Medulla oblongata (tissue), 1 donor: ENCODE results near the gene KHSRP.
A peak's percentile ranks its signal among the peaks of the same experiment; 100 is the strongest.
"Not testable (repeated sequence)": the region's sequence is repeated elsewhere in the genome, so short reads cannot be mapped to it uniquely, and the experiment has no call there.

Source experiments
- DNase-seq: peaks from one replicate; pipeline ENCODE4 v3.0.0-alpha.2; 2015; ENCODE audit errors: extremely low spot score

Gene KHSRP

DNA sequence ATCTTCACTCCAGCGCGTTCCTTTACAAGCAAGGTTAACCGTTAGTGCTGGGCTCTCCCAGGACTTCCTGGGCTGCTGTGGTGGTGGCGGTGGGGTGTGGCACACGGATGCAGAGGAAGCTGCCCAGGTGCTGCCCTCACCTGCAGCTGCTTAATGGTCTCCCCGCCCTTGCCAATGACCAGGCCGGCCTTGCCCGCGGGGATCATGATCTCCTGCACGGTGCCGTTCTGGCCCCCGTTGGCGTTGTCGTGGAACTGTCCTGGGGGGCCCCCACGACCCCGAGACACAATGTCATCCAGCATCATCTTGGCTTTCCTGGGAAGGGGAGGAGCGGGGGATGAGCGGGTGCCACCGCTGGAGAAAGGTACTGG lies 6.1 kb downstream of the KHSRP start:
- DNase-seq: no peak

DNA sequence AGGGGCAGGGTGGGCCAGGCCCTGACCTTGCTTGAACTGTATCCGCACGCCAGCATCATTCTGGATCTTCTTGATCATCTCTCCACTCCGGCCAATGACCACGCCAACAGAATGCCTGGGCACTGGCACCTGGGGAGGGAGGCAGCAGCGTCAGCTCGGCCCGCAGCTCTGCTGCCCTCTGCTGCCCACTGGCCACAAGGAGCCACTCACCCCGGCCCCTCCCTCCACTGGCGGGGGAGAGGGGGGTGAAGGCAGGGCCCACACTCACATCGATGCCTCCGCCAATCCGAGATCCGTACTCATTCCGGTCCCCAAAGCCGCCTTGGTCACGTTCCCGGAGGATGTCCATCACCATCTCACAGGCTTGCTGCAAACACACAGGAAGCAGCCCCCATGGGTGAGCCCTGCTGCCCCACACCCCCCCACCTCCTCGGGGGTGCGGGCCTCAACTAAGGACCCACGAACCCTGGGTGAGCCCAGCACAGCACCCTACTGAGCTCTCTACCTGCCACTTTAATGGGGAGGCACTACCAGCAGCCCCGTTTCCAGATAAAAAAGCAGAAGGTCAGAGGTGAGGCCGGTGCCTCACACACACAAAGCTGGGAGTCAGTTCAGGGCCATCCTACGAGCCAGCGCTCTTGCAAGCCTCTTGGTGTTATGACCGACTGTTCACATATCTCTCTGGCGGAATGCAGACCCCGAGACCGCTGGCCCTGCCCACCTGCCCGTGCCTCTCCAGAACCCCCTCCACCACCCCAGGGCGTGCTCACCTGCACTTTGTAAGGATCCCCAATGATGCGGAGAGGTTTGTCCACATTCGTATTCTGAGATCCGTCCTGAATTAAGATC lies 6.7 kb downstream of the KHSRP start:
- peak; percentile 54 for DNase-seq

GRCh38 chr19:6416658-6417405 lies 7.8 kb downstream of the KHSRP start:
- DNase-seq: no peak

DNA sequence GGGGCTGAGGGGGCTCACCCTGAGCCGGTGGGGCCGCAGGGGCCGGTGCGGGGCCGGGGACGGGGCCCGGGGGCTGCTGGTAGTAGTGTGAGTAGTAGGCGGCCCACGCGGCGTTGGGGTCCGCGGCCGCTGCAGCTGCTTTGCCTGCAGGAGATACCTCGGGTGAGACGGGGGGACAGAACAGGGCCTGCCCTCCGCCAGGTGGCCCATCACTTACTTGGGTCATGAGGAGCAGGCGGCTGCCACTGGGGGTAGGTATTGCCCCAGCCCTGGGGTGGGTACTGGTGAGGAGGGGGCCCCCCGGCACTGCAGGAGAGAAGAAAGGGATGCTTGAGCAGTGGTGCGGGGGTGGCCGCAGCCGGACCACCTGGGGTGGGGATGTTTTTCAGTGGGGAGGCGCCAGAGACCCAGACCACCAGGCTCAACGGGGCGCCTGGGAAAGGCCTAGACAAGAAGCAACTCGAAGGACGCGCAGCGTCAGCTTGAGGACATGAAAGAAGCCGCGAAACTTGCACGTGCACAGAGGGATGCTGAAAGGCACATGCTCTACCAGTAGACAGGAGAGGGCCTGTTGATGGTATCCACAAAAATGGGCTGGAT lies 8.9 kb downstream of the KHSRP start:
- no peak for DNase-seq

GRCh38 chr19:6414793-6415590 lies 9.6 kb downstream of the KHSRP start:
- no peak for DNase-seq

DNA sequence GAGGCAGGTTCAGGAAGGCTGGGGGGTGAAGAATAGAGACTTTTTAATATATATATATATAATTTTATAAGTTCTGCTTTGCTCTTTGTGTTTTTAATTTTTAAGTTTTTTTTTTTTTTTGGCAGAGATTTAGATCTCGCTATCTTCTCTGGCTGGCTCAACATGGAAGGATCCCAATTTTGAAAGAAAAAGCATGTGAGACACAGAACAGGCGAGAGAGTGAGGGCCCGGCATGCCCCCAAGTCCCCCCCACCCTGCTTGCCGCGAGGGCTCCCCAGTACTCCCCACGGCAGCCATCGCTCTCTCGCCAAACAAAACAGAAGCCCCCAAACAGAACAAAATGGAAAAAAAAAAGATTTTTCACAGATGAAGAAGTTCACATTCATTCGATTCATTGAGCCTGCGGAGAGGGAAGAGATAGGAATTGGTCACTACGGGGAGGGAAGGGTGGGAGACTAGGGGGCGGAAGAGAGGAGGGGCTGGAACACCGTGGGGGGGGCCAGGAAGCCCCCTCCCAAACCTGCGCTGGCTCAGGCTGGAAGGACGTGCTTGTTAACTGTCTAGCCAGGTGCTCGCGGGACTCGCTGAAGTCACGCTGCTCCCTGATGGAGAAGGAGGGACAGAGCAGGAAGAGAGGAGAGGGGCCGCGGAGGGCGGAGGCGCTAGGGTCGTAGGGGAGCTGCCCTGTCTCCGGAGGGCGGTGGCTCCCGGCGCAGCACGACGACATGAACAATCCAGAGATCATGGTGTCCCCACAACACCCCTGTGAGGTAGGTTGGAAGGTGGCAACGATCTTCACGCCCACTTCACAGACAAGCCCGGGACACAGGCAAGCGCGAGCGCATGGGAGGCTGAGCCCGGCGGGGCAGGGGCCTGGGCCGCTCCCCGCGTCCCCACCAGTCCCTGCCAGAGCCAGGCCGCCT lies 10.6 kb downstream of the KHSRP start:
- DNase-seq: no peak

- no peak for DNase-seq
These were observed 11.3 kb downstream of the KHSRP start for GRCh38 chr19:6413291-6413690.

- no peak for DNase-seq
These were observed 12.0 kb downstream of the KHSRP start for GRCh38 chr19:6412447-6413091.

- DNase-seq: no peak
These were observed 12.6 kb downstream of the KHSRP start for GRCh38 chr19:6412061-6412446.

GRCh38 chr19:6409346-6409745 lies 15.3 kb downstream of the KHSRP start:
- no peak for DNase-seq

- DNase-seq: no peak
These were observed 18.2 kb downstream of the KHSRP start for GRCh38 chr19:6406401-6406800.

DNA sequence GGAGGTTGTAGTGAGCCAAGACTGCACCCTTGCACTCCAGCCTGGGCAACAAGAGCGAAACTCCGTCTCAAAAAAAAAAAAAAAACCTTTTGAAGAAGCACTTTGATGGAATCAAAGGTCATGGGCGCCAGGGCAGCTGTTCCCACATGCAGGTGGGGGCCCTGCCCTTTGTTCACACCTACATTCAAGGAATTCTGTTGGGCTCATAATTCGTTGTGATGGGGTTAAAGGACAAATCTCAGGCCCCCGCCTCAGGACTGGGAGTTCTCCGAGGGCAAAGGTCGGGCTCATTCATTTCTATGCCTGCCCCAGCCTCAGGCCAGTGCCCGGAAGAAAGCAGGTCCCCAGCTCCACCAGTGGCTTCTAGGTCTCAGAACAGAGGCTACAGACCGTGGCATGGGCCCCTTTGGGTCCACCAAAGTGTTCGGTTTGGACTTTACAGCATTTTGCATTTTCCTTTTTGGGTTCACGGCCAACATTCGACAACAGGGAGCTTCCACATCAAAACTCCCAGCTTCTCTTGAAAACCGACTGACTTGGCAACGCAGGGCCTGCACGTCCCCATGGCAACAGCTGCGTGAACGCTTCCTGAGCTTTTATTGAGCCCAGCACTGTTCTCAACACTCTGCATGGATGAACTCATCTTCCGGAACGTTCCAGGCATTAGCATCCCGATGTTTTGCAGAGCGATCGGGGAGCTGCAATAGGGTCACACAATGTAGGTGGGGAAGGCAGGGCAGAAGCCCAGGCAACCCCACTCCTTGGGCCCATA lies 21.6 kb downstream of the KHSRP start:
- peak; percentile 83 for DNase-seq

- no peak for DNase-seq
These were observed 22.6 kb downstream of the KHSRP start for GRCh38 chr19:6402058-6402457.

DNA sequence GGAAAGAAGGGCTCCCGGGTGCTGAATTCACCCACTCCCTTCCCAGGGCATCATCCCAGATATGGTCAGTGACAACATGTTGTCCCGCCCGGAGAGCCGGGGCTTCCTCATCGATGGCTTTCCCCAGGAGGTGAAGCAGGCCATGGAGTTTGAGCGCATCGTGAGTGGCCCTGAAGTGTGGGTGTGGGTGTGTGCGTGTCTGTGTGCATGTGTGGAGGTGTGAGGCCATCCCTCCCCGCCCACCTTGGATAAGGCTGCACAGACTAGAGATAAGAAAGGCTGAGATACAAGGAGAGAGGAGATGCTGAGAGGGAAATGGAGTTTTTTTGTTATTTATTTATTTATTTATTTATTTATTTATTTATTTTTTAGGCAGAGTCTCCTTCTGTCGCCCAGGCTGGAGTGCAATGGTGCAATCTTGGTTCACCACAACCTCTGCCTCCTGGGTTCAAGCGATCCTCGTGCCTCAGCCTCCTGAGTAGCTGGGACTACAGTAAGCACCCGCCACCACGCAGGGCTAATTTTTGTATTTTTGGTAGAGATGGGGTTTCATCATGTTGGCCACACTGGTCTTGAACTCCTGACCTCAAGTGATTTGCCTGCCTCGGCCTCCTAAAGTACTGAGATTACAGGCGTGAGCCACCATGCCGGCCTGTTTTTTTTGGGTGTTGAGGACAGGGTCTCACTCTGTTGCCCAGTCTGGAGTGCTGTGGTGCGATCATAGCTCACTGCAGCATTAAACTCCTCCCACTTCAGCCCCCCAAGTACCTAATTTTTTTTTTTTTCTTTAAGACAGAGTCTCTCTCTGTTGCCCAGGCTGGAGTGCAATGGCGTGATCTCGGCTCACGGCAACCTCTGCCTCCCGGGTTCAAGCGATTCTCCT lies 24.3 kb downstream of the KHSRP start:
- not testable (repeated sequence) for DNase-seq

DNA sequence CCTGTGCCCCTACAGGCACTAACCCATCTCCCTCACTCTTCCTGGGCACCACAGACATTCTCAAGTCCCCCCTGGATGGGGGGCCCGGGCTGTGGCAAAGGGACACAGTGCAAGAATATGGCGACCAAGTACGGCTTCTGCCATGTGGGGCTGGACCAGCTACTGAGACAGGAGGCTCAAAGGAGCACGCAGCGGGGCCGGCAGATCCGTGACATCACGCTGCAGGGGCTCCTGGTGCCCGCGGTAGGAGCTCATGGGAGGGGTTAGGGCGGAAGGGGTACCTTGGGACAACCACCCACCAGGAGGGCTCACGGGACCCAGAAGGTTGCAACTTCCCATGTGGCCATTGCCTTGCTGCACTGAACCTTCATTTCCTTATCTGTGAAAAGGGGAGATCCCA lies 28.3 kb downstream of the KHSRP start:
- no peak for DNase-seq

DNA sequence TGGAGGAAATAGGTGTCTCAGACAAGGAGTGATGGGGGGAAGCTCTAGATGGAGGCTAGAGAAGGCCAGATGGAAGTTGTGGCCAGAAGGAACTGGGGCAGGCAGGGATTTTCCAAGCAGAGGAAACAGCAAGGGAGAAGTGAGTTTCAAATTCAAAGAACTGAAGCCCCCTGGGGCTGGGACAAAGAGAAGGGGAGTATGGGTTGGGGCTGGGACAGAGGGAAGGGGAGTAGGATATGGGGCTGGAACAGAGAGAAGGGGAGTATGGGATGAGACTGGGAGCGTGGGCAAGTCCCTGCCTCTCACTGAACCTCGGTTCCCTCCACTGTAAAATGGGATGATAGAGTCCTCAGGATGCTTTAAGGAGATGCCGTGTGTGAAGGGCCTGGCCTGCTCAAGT lies 29.8 kb downstream of the KHSRP start:
- DNase-seq: no peak

DNA sequence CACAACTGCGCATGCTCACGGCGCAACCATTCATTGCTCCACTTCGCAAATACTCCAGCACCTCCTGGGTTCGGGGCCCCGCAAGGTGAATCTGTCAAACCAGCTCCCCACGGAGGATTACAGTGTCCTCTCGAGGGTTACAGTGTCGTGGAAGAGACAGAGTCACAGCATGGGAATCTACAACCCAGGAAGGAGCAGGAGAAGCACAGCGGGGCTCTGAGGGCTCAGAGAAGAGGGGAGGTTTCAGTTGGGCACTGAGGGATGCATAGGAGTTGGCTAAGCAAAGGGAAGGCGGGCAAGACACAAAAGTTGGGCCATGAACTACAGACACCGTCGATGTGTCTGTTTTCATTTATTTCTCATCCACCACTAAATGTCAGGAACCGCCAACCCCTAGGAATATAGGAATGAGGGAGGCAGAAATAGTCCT lies 30.6 kb downstream of the KHSRP start:
- DNase-seq: no peak
